Measurements from ENCODE around the gene NAA15. TPM values are rescaled to one million over a fixed set of nuclear protein-coding genes. Genes with fewer than 3 reads are reported as not detected.

NAA15 gene
- total RNA-seq, 1 experiment from 2014 or later: 98.9 TPM

DNA sequence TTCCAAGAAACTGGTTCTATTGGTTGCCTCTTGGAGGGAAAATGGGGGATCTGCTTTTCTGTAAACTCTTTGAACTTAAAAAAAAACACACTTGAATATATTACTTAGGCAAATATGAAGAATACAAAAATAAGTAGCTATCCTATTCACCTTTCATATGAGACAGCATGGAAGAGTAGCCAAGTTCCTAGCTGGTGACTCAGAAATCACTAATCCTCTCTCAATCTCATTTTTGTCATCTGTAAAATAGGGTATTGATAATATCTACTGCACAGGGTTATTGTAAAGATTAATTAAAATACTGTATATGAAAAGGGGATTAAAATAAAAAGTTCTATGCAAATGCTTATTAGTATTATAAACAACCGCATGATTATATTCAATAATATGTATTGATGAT is 34.0 kb upstream of the NAA15 start:
- Mint-ChIP-seq H3K4me3 (no peak overlapping the region), H3K27ac (no peak overlapping the region), H3K27me3 (ENCODE audit: low read depth) (no peaks in the 10 kb centered on the region), H3K36me3 (no peaks in the 10 kb centered on the region), H3K9me3 (no peaks in the 10 kb centered on the region), H3K4me1 (peaks cover 20% of the 10 kb centered on the region)
- ChIA-PET POLR2A (no interaction called here), CTCF (interaction anchor here (1.7 kb wide), 1 partner anchor 28 kb away, joined by 4 read pairs; no protein-coding TSS in a partner anchor)
- DNase-seq (ENCODE audit: low spot score) (no peak), ATAC-seq (no peak)
- TF ChIP-seq MYBL2 (CRISPR knock-in tag; IDR thresholded peaks at IDR 0.05) (no peak), ERG (CRISPR knock-in tag; IDR thresholded peaks at IDR 0.05) (no peak), USF1 (CRISPR knock-in tag; IDR thresholded peaks at IDR 0.05) (no peak), AFF4 (CRISPR knock-in tag; IDR thresholded peaks at IDR 0.05; ENCODE audit: borderline replicate concordance) (no peak), ZNF396 (CRISPR knock-in tag; IDR thresholded peaks at IDR 0.05; ENCODE audit: borderline replicate concordance) (no peak), PRDM15 (CRISPR knock-in tag; IDR thresholded peaks at IDR 0.05) (no peak), ZNF219 (CRISPR knock-in tag; IDR thresholded peaks at IDR 0.05; ENCODE audit: borderline replicate concordance) (no peak), SMAD4 (CRISPR knock-in tag; IDR thresholded peaks at IDR 0.05) (no peak), GRHL2 (CRISPR knock-in tag; IDR thresholded peaks at IDR 0.05; ENCODE audit: insufficient replicate concordance, severe bottlenecking) (no peak), ZNF263 (CRISPR knock-in tag; IDR thresholded peaks at IDR 0.05; ENCODE audit: low read depth) (no peak), CREB1 (CRISPR knock-in tag; IDR thresholded peaks at IDR 0.05) (no peak), IRF2 (CRISPR knock-in tag; IDR thresholded peaks at IDR 0.05; ENCODE audit: borderline replicate concordance, low read depth) (no peak), KAT7 (CRISPR knock-in tag; IDR thresholded peaks at IDR 0.05; ENCODE audit: borderline replicate concordance) (no peak)
- TF ChIP-seq, protein P1, sequence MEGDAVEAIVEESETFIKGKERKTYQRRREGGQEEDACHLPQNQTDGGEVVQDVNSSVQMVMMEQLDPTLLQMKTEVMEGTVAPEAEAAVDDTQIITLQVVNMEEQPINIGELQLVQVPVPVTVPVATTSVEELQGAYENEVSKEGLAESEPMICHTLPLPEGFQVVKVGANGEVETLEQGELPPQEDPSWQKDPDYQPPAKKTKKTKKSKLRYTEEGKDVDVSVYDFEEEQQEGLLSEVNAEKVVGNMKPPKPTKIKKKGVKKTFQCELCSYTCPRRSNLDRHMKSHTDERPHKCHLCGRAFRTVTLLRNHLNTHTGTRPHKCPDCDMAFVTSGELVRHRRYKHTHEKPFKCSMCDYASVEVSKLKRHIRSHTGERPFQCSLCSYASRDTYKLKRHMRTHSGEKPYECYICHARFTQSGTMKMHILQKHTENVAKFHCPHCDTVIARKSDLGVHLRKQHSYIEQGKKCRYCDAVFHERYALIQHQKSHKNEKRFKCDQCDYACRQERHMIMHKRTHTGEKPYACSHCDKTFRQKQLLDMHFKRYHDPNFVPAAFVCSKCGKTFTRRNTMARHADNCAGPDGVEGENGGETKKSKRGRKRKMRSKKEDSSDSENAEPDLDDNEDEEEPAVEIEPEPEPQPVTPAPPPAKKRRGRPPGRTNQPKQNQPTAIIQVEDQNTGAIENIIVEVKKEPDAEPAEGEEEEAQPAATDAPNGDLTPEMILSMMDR (IDR thresholded peaks at IDR 0.05): no peak
- TF ChIP-seq, protein P2, sequence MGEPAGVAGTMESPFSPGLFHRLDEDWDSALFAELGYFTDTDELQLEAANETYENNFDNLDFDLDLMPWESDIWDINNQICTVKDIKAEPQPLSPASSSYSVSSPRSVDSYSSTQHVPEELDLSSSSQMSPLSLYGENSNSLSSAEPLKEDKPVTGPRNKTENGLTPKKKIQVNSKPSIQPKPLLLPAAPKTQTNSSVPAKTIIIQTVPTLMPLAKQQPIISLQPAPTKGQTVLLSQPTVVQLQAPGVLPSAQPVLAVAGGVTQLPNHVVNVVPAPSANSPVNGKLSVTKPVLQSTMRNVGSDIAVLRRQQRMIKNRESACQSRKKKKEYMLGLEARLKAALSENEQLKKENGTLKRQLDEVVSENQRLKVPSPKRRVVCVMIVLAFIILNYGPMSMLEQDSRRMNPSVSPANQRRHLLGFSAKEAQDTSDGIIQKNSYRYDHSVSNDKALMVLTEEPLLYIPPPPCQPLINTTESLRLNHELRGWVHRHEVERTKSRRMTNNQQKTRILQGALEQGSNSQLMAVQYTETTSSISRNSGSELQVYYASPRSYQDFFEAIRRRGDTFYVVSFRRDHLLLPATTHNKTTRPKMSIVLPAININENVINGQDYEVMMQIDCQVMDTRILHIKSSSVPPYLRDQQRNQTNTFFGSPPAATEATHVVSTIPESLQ (CRISPR knock-in tag; IDR thresholded peaks at IDR 0.05): no peak
- TF ChIP-seq, protein P3, sequence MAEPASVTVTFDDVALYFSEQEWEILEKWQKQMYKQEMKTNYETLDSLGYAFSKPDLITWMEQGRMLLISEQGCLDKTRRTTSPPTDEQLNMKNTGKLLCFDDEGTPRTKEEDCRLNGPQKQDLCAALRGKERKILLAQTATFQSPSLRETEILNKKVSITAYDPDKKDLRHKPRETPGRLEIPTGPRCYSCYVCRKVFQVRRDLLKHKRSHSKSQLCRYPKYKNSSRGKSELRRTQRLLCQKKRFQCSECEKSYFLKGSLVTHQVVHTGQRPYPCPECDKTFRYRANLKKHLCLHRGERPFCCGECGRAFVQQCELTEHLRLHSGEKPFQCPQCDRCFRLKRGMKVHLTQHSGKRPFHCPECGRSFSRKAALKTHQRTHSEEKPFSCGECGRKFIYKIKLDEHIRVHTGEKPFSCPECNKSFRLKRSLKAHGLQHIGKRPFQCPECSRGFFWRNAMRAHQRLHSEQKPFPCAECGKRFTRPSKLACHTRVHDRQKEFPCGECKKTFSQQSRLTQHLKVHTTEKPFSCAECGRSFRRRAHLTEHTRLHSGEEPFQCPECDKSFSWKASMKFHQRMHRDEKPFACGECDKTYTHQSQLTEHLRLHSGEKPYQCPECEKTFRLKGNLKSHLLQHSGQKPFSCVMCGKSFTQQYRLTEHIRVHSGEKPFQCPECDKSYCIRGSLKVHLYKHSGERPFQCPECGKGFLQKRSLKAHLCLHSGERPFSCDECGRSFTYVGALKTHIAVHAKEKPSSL (CRISPR knock-in tag; conservative IDR thresholded peaks at IDR 0.05): no peak
- TF ChIP-seq, protein P4, sequence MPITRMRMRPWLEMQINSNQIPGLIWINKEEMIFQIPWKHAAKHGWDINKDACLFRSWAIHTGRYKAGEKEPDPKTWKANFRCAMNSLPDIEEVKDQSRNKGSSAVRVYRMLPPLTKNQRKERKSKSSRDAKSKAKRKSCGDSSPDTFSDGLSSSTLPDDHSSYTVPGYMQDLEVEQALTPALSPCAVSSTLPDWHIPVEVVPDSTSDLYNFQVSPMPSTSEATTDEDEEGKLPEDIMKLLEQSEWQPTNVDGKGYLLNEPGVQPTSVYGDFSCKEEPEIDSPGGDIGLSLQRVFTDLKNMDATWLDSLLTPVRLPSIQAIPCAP (CRISPR knock-in tag; IDR thresholded peaks at IDR 0.05): no peak
- TF ChIP-seq, protein P5, sequence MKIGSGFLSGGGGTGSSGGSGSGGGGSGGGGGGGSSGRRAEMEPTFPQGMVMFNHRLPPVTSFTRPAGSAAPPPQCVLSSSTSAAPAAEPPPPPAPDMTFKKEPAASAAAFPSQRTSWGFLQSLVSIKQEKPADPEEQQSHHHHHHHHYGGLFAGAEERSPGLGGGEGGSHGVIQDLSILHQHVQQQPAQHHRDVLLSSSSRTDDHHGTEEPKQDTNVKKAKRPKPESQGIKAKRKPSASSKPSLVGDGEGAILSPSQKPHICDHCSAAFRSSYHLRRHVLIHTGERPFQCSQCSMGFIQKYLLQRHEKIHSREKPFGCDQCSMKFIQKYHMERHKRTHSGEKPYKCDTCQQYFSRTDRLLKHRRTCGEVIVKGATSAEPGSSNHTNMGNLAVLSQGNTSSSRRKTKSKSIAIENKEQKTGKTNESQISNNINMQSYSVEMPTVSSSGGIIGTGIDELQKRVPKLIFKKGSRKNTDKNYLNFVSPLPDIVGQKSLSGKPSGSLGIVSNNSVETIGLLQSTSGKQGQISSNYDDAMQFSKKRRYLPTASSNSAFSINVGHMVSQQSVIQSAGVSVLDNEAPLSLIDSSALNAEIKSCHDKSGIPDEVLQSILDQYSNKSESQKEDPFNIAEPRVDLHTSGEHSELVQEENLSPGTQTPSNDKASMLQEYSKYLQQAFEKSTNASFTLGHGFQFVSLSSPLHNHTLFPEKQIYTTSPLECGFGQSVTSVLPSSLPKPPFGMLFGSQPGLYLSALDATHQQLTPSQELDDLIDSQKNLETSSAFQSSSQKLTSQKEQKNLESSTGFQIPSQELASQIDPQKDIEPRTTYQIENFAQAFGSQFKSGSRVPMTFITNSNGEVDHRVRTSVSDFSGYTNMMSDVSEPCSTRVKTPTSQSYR (CRISPR knock-in tag; IDR thresholded peaks at IDR 0.05): no peak
